Trophoblast cell (in vitro differentiated cells and primary cell): ENCODE results near the gene AGTPBP1.
A peak's percentile ranks its signal among the peaks of the same experiment; 100 is the strongest.

Experiments
- DNase-seq, 2 donors: peaks; one replicate each; pipeline ENCODE4 v3.0.0-alpha.2; 2016
- H2AFZ ChIP-seq: 2 replicates; pipeline ENCODE4 v1.6.1; 2013; ENCODE audit warnings: low read length, moderate library complexity, mild to moderate bottlenecking; ENCODE audit not compliant: insufficient read depth, poor library complexity
- H2AK5ac ChIP-seq: 2 replicates; pipeline ENCODE4 v1.6.1; 2013; ENCODE audit warnings: mild to moderate bottlenecking, low read length
- H2BK120ac ChIP-seq: 2 replicates; pipeline ENCODE4 v1.6.1; 2013; ENCODE audit warnings: low read length, mild to moderate bottlenecking, moderate library complexity; ENCODE audit not compliant: insufficient read depth, poor library complexity
- H2BK12ac ChIP-seq: 2 replicates; pipeline ENCODE4 v1.6.1; 2013; ENCODE audit warnings: mild to moderate bottlenecking, low read length, moderate library complexity
- H2BK5ac ChIP-seq: 2 replicates; pipeline ENCODE4 v1.6.1; 2013; ENCODE audit warnings: low read length, low read depth, moderate library complexity, mild to moderate bottlenecking; ENCODE audit not compliant: poor library complexity
- H3K14ac ChIP-seq: 2 replicates; pipeline ENCODE4 v1.6.1; 2013; ENCODE audit warnings: mild to moderate bottlenecking, low read length
- H3K18ac ChIP-seq: 2 replicates; pipeline ENCODE4 v1.6.1; 2013; ENCODE audit warnings: mild to moderate bottlenecking, low read length
- H3K23ac ChIP-seq: 2 replicates; pipeline ENCODE4 v1.6.1; 2013; ENCODE audit warnings: low read length
- H3K27ac ChIP-seq: 2 replicates; pipeline ENCODE4 v1.5.1; 2013; ENCODE audit warnings: low read depth, mild to moderate bottlenecking, inconsistent platforms, low read length, moderate library complexity
- H3K27me3 ChIP-seq: 2 replicates; pipeline ENCODE4 v1.6.1; 2013; ENCODE audit warnings: inconsistent platforms, mild to moderate bottlenecking, low read length, moderate library complexity; ENCODE audit not compliant: insufficient read depth
- H3K36me3 ChIP-seq, 2 experiments: 1 replicate in 1 of 2; 2 replicates in 1 of 2; pipeline ENCODE4 v1.6.1; 2013; ENCODE audit warnings: low read length in 2 of 2, mild to moderate bottlenecking in 2 of 2, moderate library complexity in 1 of 2; ENCODE audit not compliant: insufficient read depth in 2 of 2, control insufficient read depth in 1 of 2
- H3K4ac ChIP-seq: 2 replicates; pipeline ENCODE4 v1.6.1; 2013; ENCODE audit warnings: low read depth, mild to moderate bottlenecking, low read length, moderate library complexity
- H3K4me1 ChIP-seq, 2 experiments: 1 replicate in 1 of 2; 2 replicates in 1 of 2; pipeline ENCODE4 v1.6.1; 2013; ENCODE audit warnings: low read length in 2 of 2, mild to moderate bottlenecking in 2 of 2, moderate library complexity in 1 of 2; ENCODE audit not compliant: insufficient read depth in 2 of 2, control insufficient read depth in 1 of 2
- H3K4me2 ChIP-seq: 2 replicates; pipeline ENCODE4 v1.6.1; 2013; ENCODE audit warnings: inconsistent platforms, mild to moderate bottlenecking, low read length, moderate library complexity
- H3K4me3 ChIP-seq: 2 replicates; pipeline ENCODE4 v1.5.1; 2013; ENCODE audit warnings: mild to moderate bottlenecking, low read depth, low read length, inconsistent platforms
- H3K79me1 ChIP-seq: one replicate; pipeline ENCODE4 v1.6.1; 2013; ENCODE audit warnings: low read length
- H3K79me2 ChIP-seq: 2 replicates; pipeline ENCODE4 v1.6.1; 2013; ENCODE audit warnings: low read length, mild to moderate bottlenecking; ENCODE audit not compliant: control insufficient read depth, insufficient read depth, poor library complexity
- H3K9ac ChIP-seq: 2 replicates; pipeline ENCODE4 v1.6.1; 2013; ENCODE audit warnings: mild to moderate bottlenecking, low read length
- H3K9me3 ChIP-seq: 2 replicates; pipeline ENCODE4 v1.6.1; 2013; ENCODE audit warnings: low read depth, mild to moderate bottlenecking, control low read depth, inconsistent platforms, low read length; ENCODE audit not compliant: insufficient read depth
- H4K12ac ChIP-seq: 2 replicates; pipeline ENCODE4 v1.6.1; 2013; ENCODE audit warnings: low read depth, mild to moderate bottlenecking, low read length, moderate library complexity
- H4K8ac ChIP-seq: 2 replicates; pipeline ENCODE4 v1.6.1; 2013; ENCODE audit warnings: low read depth, mild to moderate bottlenecking, low read length, moderate library complexity
- H4K91ac ChIP-seq: one replicate; pipeline ENCODE4 v1.6.1; 2013; ENCODE audit warnings: low read depth, mild to moderate bottlenecking, low read length, moderate library complexity
- WGBS: extraction: QIAGEN DNeasy Blood & Tissue Kit; methylation state at CpG from one replicate; pipeline ENCODE4 v1.1.7; 2013; ENCODE audit warnings: missing lambda C conversion rate; ENCODE audit not compliant: insufficient read length, insufficient coverage; ENCODE audit errors: extremely low coverage; 5-methylcytosine and 5-hydroxymethylcytosine counted together

Gene AGTPBP1

DNA sequence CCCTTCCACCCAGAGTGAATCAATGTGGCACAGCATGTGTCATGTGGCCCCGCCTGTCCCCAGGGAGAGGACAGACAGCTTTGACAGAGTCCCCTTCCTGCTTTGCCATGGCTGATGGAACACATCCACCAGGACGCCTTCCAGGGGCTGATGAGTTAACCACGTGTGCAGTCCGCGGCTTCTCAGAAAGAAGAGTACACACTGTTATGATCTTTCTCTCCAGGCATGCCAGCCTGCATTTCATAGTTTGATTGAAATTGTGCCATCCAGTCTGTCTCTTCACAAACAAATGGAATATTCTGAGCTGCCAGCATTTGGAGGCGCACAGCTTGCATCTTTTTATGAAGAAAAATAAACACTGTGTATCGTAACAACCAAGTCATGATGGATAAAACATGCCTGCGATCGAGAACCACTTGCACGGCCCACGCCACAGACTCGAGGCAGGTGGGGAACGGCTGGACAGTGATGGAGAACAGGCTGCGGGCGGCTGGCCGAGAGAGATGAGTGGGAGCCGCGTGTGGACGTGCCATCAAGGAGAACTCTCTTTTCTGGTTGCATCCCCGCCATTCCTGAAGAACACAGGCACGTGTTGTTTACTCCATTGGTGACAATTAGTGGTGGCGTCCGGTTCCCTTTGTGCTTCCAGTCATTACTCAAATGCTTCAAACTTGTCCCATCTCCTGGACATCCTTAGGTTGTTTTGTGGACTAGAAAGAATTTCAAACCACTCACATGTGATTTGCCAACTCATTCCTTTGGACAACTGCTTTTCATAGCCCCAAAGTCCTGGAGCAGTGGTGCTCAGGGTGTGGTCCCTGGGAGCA is 220.2 kb downstream of the AGTPBP1 start:
- Histone ChIP-seq H3K36me3 (no peaks in the 10 kb centered on the region), H3K27ac (no peak overlapping the region), H2BK5ac (no peak overlapping the region), H3K4me2 (no peak overlapping the region), H3K79me1 (peaks cover 3% of the 10 kb centered on the region), H2AK5ac (no peak overlapping the region), H3K4me1 (peaks cover 5 to 8% of the 10 kb centered on the region in 2 experiments), H2AFZ (no peak overlapping the region), H3K9ac (no peak overlapping the region), H4K8ac (no peak overlapping the region), H3K79me2 (peaks cover 3% of the 10 kb centered on the region), H4K91ac (no peak overlapping the region), H3K4ac (no peak overlapping the region), H3K14ac (no peak overlapping the region), H3K23ac (no peak overlapping the region), H3K4me3 (no peak overlapping the region), H3K18ac (no peak overlapping the region), H2BK12ac (no peak overlapping the region), H2BK120ac (no peak overlapping the region), H3K27me3 (peaks cover 4% of the 10 kb centered on the region), H4K12ac (no peak overlapping the region), H3K9me3 (peaks cover 3% of the 10 kb centered on the region)
- peak in 1 of 2 donors; percentile 25 for DNase-seq
- WGBS = no CpG with 5 or more reads among the region's 23 CpGs

DNA sequence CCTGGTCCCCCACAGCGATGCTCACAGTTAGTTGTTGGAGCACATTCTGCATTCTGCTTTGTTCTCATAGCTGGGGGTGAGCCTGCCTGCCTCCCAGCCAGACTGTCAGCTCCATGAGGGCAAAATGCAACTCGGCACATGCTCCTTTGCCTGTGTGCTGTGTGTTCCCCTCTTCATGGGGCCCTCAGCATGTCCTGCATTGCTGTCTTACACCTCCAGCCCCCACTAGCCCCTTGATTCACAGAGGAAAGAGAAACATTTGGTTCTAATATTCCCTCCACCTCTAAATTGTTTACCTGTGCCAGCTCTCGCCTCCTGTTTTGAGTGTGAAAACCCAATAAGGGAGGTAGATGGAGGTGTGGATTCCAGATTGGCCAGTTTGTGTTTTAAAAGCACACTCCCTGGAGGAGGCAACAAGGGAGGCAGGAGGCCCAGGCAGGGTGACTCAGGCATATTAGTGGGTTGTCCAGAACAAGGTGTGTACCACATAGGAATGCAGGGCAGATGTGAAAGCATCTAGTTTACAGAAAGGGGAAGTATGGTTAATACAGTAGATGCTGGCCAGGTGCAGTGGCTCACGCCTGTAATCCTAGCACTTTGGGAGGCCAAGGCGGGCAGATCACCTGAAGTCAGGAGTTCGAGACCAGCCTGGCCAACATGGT is 224.6 kb downstream of the AGTPBP1 start:
- no peak overlapping the region for H4K8ac ChIP-seq
- H2BK5ac ChIP-seq = no peak overlapping the region
- DNase-seq = peak; percentile 87 to 88
- no peaks in the 10 kb centered on the region for H3K79me2 ChIP-seq
- H3K4me2 ChIP-seq = no peak overlapping the region
- WGBS = no CpG with 5 or more reads among the region's 6 CpGs
- no peak overlapping the region for H2AFZ ChIP-seq
- peaks cover under 1% of the 10 kb centered on the region in 2 experiments for H3K4me1 ChIP-seq
- no peak overlapping the region for H2AK5ac ChIP-seq
- no peak overlapping the region for H2BK120ac ChIP-seq
- no peak overlapping the region for H3K27ac ChIP-seq
- H3K9ac ChIP-seq = no peak overlapping the region
- peaks cover 3% of the 10 kb centered on the region for H3K9me3 ChIP-seq
- H3K14ac ChIP-seq = no peak overlapping the region
- H3K36me3 ChIP-seq = no peaks in the 10 kb centered on the region
- H3K18ac ChIP-seq = no peak overlapping the region
- H3K79me1 ChIP-seq = no peaks in the 10 kb centered on the region
- H3K4me3 ChIP-seq = no peak overlapping the region
- no peak overlapping the region for H4K91ac ChIP-seq
- H3K23ac ChIP-seq = no peak overlapping the region
- no peak overlapping the region for H4K12ac ChIP-seq
- no peaks in the 10 kb centered on the region for H3K27me3 ChIP-seq
- H2BK12ac ChIP-seq = no peak overlapping the region
- no peak overlapping the region for H3K4ac ChIP-seq

- Histone ChIP-seq H4K12ac (no peak overlapping the region), H2AK5ac (no peak overlapping the region), H2BK12ac (no peak overlapping the region), H3K4me3 (no peak overlapping the region), H2AFZ (no peak overlapping the region), H3K4me2 (no peak overlapping the region), H3K79me1 (no peaks in the 10 kb centered on the region), H2BK5ac (no peak overlapping the region), H3K9me3 (no peaks in the 10 kb centered on the region), H3K27ac (no peak overlapping the region), H3K4me1 (peaks cover 2 to 7% of the 10 kb centered on the region in 2 experiments), H3K14ac (no peak overlapping the region), H3K18ac (no peak overlapping the region), H3K79me2 (no peaks in the 10 kb centered on the region), H2BK120ac (no peak overlapping the region), H3K23ac (no peak overlapping the region), H4K8ac (no peak overlapping the region), H3K9ac (no peak overlapping the region), H3K27me3 (no peaks in the 10 kb centered on the region), H4K91ac (no peak overlapping the region), H3K36me3 (no peaks in the 10 kb centered on the region), H3K4ac (no peak overlapping the region)
- WGBS = no CpG with 5 or more reads among the region's 10 CpGs
- no peak for DNase-seq
These were observed 225.3 kb downstream of the AGTPBP1 start for GRCh38 chr9:85516455-85516854.

DNA sequence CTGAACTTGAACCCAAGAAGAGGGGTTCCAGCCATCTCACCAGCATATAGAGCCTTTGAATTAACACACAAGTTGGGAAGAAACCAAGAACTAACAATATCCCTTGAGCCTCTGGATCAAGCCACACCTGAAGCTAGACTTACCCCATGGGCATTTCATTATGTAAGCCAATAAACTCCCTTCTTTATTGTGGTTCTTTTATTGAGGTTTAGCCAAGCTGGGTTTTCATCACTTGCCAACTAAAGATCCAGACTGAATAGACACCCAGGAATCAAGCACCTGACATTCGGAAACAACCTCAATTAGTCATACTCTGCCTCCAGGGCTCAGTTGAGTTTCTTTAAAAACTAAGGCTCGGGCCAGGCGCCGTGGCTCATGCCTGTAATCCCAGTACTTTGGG is 226.7 kb downstream of the AGTPBP1 start:
- peak in 1 of 2 donors; percentile 41 for DNase-seq
- no peak overlapping the region for H2BK5ac ChIP-seq
- H3K4ac ChIP-seq = no peak overlapping the region
- H2BK12ac ChIP-seq = no peak overlapping the region
- no peak overlapping the region for H4K91ac ChIP-seq
- no peak overlapping the region for H3K4me2 ChIP-seq
- no peak overlapping the region for H4K12ac ChIP-seq
- no peak overlapping the region for H3K14ac ChIP-seq
- no peaks in the 10 kb centered on the region for H3K27me3 ChIP-seq
- no peaks in the 10 kb centered on the region for H3K36me3 ChIP-seq
- no peak overlapping the region for H3K23ac ChIP-seq
- H3K4me3 ChIP-seq = no peak overlapping the region
- no peak overlapping the region for H2AK5ac ChIP-seq
- H3K79me1 ChIP-seq = no peaks in the 10 kb centered on the region
- H3K4me1 ChIP-seq = peaks cover 2 to 10% of the 10 kb centered on the region in 2 experiments
- H3K18ac ChIP-seq = no peak overlapping the region
- no peak overlapping the region for H3K9ac ChIP-seq
- H2BK120ac ChIP-seq = no peak overlapping the region
- no peak overlapping the region for H4K8ac ChIP-seq
- WGBS = no CpG with 5 or more reads among the region's 4 CpGs
- no peaks in the 10 kb centered on the region for H3K9me3 ChIP-seq
- H3K27ac ChIP-seq = no peak overlapping the region
- H2AFZ ChIP-seq = no peak overlapping the region
- no peaks in the 10 kb centered on the region for H3K79me2 ChIP-seq
